GM23338 (cell line): Measurements from ENCODE around the gene MFAP4. TPM values are rescaled to one million over a fixed set of nuclear protein-coding genes. Genes with fewer than 3 reads are reported as not detected.

Experiments
- ATAC-seq: fragments of 200-7000 bp; cut with Tn5 transposase; 3 replicates; pipeline ENCODE4 v1.9.1; 2020
- DNase-seq: peaks from one replicate; pipeline ENCODE4 v3.0.0-alpha.2; 2015; ENCODE audit warnings: low spot score
- H2AFZ ChIP-seq: fragments of 200-600 bp; sonication (generic); 2 replicates; pipeline ENCODE4 v1.8.0; 2016; ENCODE audit warnings: antibody characterized with exemption, mild to moderate bottlenecking, moderate library complexity
- H3F3A ChIP-seq: fragments of 200-600 bp; sonication (generic); replicated peaks from 2 replicates; pipeline ENCODE4 v1.8.0; 2017; ENCODE audit warnings: antibody characterized with exemption, mixed run types, low read depth
- H3K27ac ChIP-seq: fragments of 200-600 bp; sonication (generic); 2 replicates; pipeline ENCODE4 v1.6.1; 2016; ENCODE audit warnings: low read depth
- H3K27me3 ChIP-seq: fragments of 200-600 bp; sonication (generic); 2 replicates; pipeline ENCODE4 v1.8.0; 2016; ENCODE audit warnings: mild to moderate bottlenecking, mixed run types, moderate library complexity; ENCODE audit not compliant: insufficient read depth
- H3K36me3 ChIP-seq: fragments of 200-600 bp; sonication (generic); 2 replicates; pipeline ENCODE4 v1.8.0; 2016; ENCODE audit warnings: mild to moderate bottlenecking; ENCODE audit not compliant: insufficient read depth
- H3K4me1 ChIP-seq: fragments of 200-600 bp; sonication (generic); 2 replicates; pipeline ENCODE4 v1.8.0; 2016; ENCODE audit warnings: mild to moderate bottlenecking, moderate library complexity; ENCODE audit not compliant: insufficient read depth
- H3K4me2 ChIP-seq: fragments of 200-600 bp; sonication (generic); 2 replicates; pipeline ENCODE4 v1.7.1; 2017; ENCODE audit warnings: mixed run types
- H3K4me3 ChIP-seq: fragments of 200-600 bp; sonication (generic); 2 replicates; pipeline ENCODE4 v1.6.1; 2016; ENCODE audit warnings: mixed run types
- H3K79me2 ChIP-seq: fragments of 200-600 bp; sonication (generic); replicated peaks from 2 replicates; pipeline ENCODE4 v1.8.0; 2017; ENCODE audit warnings: mild to moderate bottlenecking; ENCODE audit not compliant: insufficient read depth
- H3K9me2 ChIP-seq: fragments of 200-600 bp; sonication (generic); 2 replicates; pipeline ENCODE4 v1.8.0; 2017; ENCODE audit not compliant: insufficient read depth
- H4K20me1 ChIP-seq: fragments of 200-600 bp; sonication (generic); replicated peaks from 2 replicates; pipeline ENCODE4 v1.8.0; 2017; ENCODE audit warnings: mild to moderate bottlenecking; ENCODE audit not compliant: insufficient read depth
- H3K27ac Mint-ChIP-seq: 2 replicates; pipeline ENCODE4 v1.8.0; 2020; ENCODE audit warnings: inconsistent platforms, mild to moderate bottlenecking, moderate library complexity, mixed read lengths
- H3K27me3 Mint-ChIP-seq: 3 replicates; pipeline ENCODE4 v1.8.0; 2022; ENCODE audit warnings: low read depth, mild to moderate bottlenecking, moderate library complexity, mixed read lengths, inconsistent platforms; ENCODE audit not compliant: insufficient read depth, poor library complexity
- H3K36me3 Mint-ChIP-seq: 3 replicates; pipeline ENCODE4 v1.8.0; 2021; ENCODE audit warnings: low read depth, mild to moderate bottlenecking, inconsistent platforms, moderate library complexity, mixed read lengths
- H3K4me1 Mint-ChIP-seq: 3 replicates; pipeline ENCODE4 v1.8.0; 2020; ENCODE audit warnings: mild to moderate bottlenecking, inconsistent platforms, mixed read lengths
- H3K4me3 Mint-ChIP-seq: 3 replicates; pipeline ENCODE4 v1.8.0; 2021; ENCODE audit warnings: moderate library complexity, mild to moderate bottlenecking, inconsistent platforms, mixed read lengths
- H3K9me3 Mint-ChIP-seq: 3 replicates; pipeline ENCODE4 v1.8.0; 2020; ENCODE audit warnings: moderate library complexity, mild to moderate bottlenecking, inconsistent platforms, mixed read lengths
- CTCF ChIP-seq, 2 experiments: fragments of 200-600 bp in 1 of 2; sonication (generic) in 1 of 2; conservative IDR thresholded peaks; 2 replicates each; pipeline versions ENCODE4 v1.5.1 to v1.6.1; 2016 to 2017; ENCODE audit warnings: antibody characterized with exemption in 2 of 2, low read depth in 2 of 2, mild to moderate bottlenecking in 2 of 2, moderate library complexity in 1 of 2
- EZH2phosphoT487 ChIP-seq: fragments of 200-600 bp; sonication (generic); IDR thresholded peaks from one replicate; pipeline ENCODE4 v1.8.1; 2018; ENCODE audit warnings: antibody characterized with exemption; ENCODE audit not compliant: unreplicated experiment
- ZNF462 ChIP-seq: fragments of 250-450 bp; sonication (Bioruptor Pico); IDR thresholded peaks from 2 replicates; pipeline ENCODE4 v1.5.0; 2020; ENCODE audit warnings: mild to moderate bottlenecking, moderate library complexity
- polyA plus RNA-seq: library from polyadenylated mRNA; unstranded; fragments of >200 nt; fragmentation: Nextera tagmentation; extraction: Ambion mirVana; gene quantifications from 2 replicates; pipeline ENCODE4 v1.2.1, GENCODE V29; 2016
- total RNA-seq: library from RNA; depleted of rRNA; stranded (reverse); fragments of >200 nt; shearing (Covaris generic); gene quantifications from 2 replicates; pipeline ENCODE4 v1.2.3, GENCODE V29; 2014

The MFAP4 gene
- total and polyA plus RNA-seq, 2 experiments from 2014 or later, result 7.7 to 9.7 TPM

DNA sequence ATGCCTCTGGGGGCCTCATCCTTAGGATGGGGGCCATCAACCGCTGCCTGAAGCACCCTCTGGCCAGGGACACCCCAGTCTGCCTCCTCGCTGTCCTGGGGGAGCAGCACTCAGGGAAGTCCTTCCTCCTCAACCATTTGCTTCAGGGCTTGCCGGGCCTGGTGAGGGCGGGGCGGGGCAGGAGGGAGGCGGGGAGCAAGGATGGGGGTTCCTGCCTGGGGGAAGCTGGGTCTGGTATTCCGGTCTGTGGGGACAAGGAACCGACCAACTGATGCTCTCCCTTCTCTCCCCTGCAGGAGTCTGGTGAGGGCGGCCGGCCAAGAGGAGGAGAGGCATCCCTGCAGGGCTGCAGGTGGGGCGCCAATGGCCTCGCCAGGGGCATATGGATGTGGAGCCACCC is 26.0 kb upstream of the MFAP4 start (continued):
- no peak for TF ChIP-seq ZNF462 (CRISPR knock-in tag)

GRCh38 chr17:19412510-19412909 is 25.5 kb upstream of the MFAP4 start:
- Histone ChIP-seq H2AFZ (no peak overlapping the region), H3K4me2 (no peak overlapping the region), H3K27ac (no peak overlapping the region), H3K4me3 (no peak overlapping the region), H3K27me3 (no peaks in the 10 kb centered on the region), H3F3A (no peaks in the 10 kb centered on the region), H3K36me3 (no peaks in the 10 kb centered on the region), H3K9me2 (no peaks in the 10 kb centered on the region), H3K4me1 (peaks cover 15% of the 10 kb centered on the region), H3K79me2 (no peaks in the 10 kb centered on the region), H4K20me1 (no peaks in the 10 kb centered on the region)
- Mint-ChIP-seq H3K4me1 (peaks cover 17% of the 10 kb centered on the region), H3K4me3 (no peak overlapping the region), H3K36me3 (no peaks in the 10 kb centered on the region; the same call in 2 of the 3 replicates), H3K9me3 (no peaks in the 10 kb centered on the region), H3K27me3 (peaks cover 13% of the 10 kb centered on the region), H3K27ac (no peak overlapping the region)
- no peak for ATAC-seq
- no peak for DNase-seq
- TF ChIP-seq CTCF (conservative IDR thresholded peaks at IDR 0.05; ENCODE audit: low read depth in 2 of 2) (no peak), ZNF462 (CRISPR knock-in tag) (no peak), EZH2phosphoT487 (no peak)
